Activated CD4-positive, alpha-beta T cell treated with anti-CD3 and anti-CD28 coated beads, Interleukin-2, amount 10 ng/mL, durations not matched to agents 24 days and 14 days (primary cell): ENCODE data around the gene CTRB2. TPM values are rescaled to one million over a fixed set of nuclear protein-coding genes. Genes with fewer than 3 reads are reported as not detected.

ENCODE experiments used
- DNase-seq: peaks from one replicate; pipeline ENCODE4 v3.0.0; 2022
- H3K27ac Mint-ChIP-seq: one replicate; pipeline ENCODE4 v1.8.0; 2022; ENCODE audit warnings: mild to moderate bottlenecking, mixed read lengths
- H3K27me3 Mint-ChIP-seq: one replicate; pipeline ENCODE4 v1.8.0; 2022; ENCODE audit warnings: mixed read lengths
- H3K36me3 Mint-ChIP-seq: one replicate; pipeline ENCODE4 v1.8.0; 2022; ENCODE audit warnings: low read depth, mild to moderate bottlenecking, mixed read lengths
- H3K4me1 Mint-ChIP-seq: one replicate; pipeline ENCODE4 v1.8.0; 2021; ENCODE audit warnings: mixed read lengths
- H3K4me3 Mint-ChIP-seq: one replicate; pipeline ENCODE4 v1.8.0; 2022; ENCODE audit warnings: mild to moderate bottlenecking, moderate library complexity, mixed read lengths
- H3K9me3 Mint-ChIP-seq: one replicate; pipeline ENCODE4 v1.8.0; 2021; ENCODE audit warnings: mixed read lengths
- intact Hi-C: fragments of 100-400 bp; cut with micrococcal nuclease; formaldehyde crosslinking; loops from one replicate; pipeline ENCODE4 v1.15.1; 2023
- total RNA-seq: library from RNA; stranded (reverse); gene quantifications from 2 replicates; pipeline ENCODE4 v1.2.3, GENCODE V29; 2022

The CTRB2 gene
- total RNA-seq, 1 donor from 2014 or later, result not detected

DNA sequence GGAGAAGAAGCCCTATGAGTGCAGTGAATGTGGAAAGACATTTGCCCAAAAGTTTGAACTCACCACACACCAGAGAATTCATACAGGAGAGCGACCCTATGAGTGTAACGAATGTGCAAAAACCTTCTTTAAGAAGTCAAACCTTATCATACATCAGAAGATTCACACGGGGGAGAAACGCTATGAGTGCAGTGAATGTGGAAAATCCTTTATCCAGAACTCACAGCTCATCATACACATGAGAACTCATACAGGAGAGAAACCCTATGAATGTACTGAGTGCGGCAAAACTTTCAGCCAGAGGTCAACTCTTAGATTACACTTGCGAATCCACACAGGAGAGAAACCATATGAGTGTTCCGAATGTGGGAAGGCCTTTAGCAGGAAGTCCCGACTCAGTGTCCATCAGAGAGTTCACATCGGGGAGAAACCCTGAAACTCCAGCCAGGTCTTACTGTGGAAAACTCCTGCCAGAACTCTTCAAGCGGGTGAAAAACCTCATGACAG, 37.0 kb downstream of the CTRB2 start:
- intact Hi-C loops, result no loop called here
- H3K27me3 Mint-ChIP-seq, result no peaks in the 10 kb centered on the region
- peaks cover 36% of the 10 kb centered on the region for H3K9me3 Mint-ChIP-seq
- no peak for DNase-seq
- peaks cover 74% of the 10 kb centered on the region for H3K36me3 Mint-ChIP-seq
- H3K27ac Mint-ChIP-seq, result no peak overlapping the region
- H3K4me1 Mint-ChIP-seq, result no peaks in the 10 kb centered on the region
- H3K4me3 Mint-ChIP-seq, result no peak overlapping the region

DNA sequence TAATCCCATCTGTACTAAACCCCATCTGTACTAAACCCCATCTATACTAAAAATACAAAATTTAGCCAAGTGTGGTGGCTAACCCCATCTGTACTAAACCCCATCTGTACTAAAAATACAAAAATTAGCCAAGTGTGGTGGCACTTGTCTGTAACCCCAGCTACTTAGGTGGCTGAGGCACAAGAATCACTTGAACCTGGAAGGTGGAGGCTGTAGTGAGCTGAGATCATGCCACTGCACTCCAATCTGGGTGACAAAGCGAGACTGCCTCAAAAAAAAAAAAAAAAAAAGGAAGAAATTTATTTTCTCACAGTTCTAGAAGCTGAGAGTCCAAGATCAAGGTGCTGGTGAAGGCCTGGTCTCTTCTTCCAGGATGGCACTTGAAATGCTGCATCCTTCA, 46.6 kb downstream of the CTRB2 start:
- Mint-ChIP-seq H3K4me1 (no peaks in the 10 kb centered on the region), H3K27ac (no peak overlapping the region), H3K27me3 (no peaks in the 10 kb centered on the region), H3K36me3 (peaks cover 70% of the 10 kb centered on the region), H3K4me3 (no peak overlapping the region), H3K9me3 (peaks cover 16% of the 10 kb centered on the region)
- intact Hi-C loops, result no loop called here
- DNase-seq, result no peak

Other genes starting within 250 kb of the CTRB2 start
- gene WDR59, start 222.0 kb downstream of the CTRB2 start, total RNA-seq, result 80.6 and 91.5 TPM in 2 replicates
- gene ZNRF1, start 208.1 kb downstream of the CTRB2 start, total RNA-seq, result 41.4 and 46.8 TPM in 2 replicates
- gene LDHD, start 90.4 kb downstream of the CTRB2 start, total RNA-seq, result 0.09 and 0.24 TPM in 2 replicates
- gene ZFP1, start 58.6 kb downstream of the CTRB2 start, total RNA-seq, result 14.3 and 16.5 TPM in 2 replicates
- not detected in 2 replicates for gene CTRB1, start 11.8 kb upstream of the CTRB2 start, total RNA-seq
- gene BCAR1, start 44.5 kb upstream of the CTRB2 start, total RNA-seq, result 0.50 and 0.79 TPM in 2 replicates
- gene CFDP1, start 226.3 kb upstream of the CTRB2 start, total RNA-seq, result 33.7 and 38.9 TPM in 2 replicates